ENCODE results near the gene SRD5A3.

GRCh38 chr4:55386073-55386472 is 40.0 kb downstream of the SRD5A3 start:
- no peak for TF ChIP-seq EP300 (IDR thresholded peaks at IDR 0.05)
- TF ChIP-seq POLR2A (IDR thresholded peaks at IDR 0.05; ENCODE audit: low read depth): no peak
